Measurements from ENCODE around the gene S1PR3. TPM values are rescaled to one million over a fixed set of nuclear protein-coding genes. Genes with fewer than 3 reads are reported as not detected.

S1PR3 gene
- total and polyA plus RNA-seq, 2 donors (not counting 3 experiments of a cell fraction or from before 2014, with no cell fraction given) = 12.5 to 25.8 TPM

- dilution Hi-C loops (cut with MboI; ENCODE audit: extremely low pct_ligation_motif_present, low sequenced_read_pairs) = no loop called here
- H3K4me1 ChIP-seq (ENCODE audit: control insufficient read depth, extremely low read depth, insufficient read depth, low read length) = peaks cover 2% of the 10 kb centered on the region
- H3K27ac ChIP-seq (ENCODE audit: insufficient read depth, low read depth, low read length) = no peak overlapping the region
- TF ChIP-seq JUN (IDR thresholded peaks at IDR 0.05; ENCODE audit: borderline replicate concordance, insufficient read depth, insufficient read length, low read depth) (no peak), MAX (IDR thresholded peaks at IDR 0.05; ENCODE audit: insufficient read depth, insufficient read length) (no peak), MYC (IDR thresholded peaks at IDR 0.05; ENCODE audit: low read depth, low read length) (no peak), GATA2 (IDR thresholded peaks at IDR 0.05; ENCODE audit: insufficient read depth, insufficient read length, low read depth, low read length) (no peak), POLR2A (IDR thresholded peaks at IDR 0.05; ENCODE audit: low read depth, low read length) (no peak), CTCF (IDR thresholded peaks at IDR 0.05; ENCODE audit: extremely low read depth in 1 of 2, insufficient read depth in 1 of 2, low read depth in 1 of 2, low read length in 2 of 2) (no peak), EZH2 (IDR thresholded peaks at IDR 0.05; ENCODE audit: borderline replicate concordance, low read depth, low read length, severe bottlenecking) (no peak), POLR2AphosphoS5 (IDR thresholded peaks at IDR 0.05; ENCODE audit: insufficient read depth, low read depth, low read length) (no peak), FOS (IDR thresholded peaks at IDR 0.05; ENCODE audit: borderline replicate concordance, insufficient read depth, low read length) (no peak)
- H3K27me3 ChIP-seq (ENCODE audit: control insufficient read depth in 2 of 2, insufficient read depth in 2 of 2, low read length in 2 of 2) = peaks cover 0 to 2% of the 10 kb centered on the region in 2 experiments
- H3K36me3 ChIP-seq (ENCODE audit: control insufficient read depth in 2 of 2, extremely low read depth in 1 of 2, insufficient read depth in 2 of 2, low read length in 2 of 2) = no peaks in the 10 kb centered on the region
- H3K9me1 ChIP-seq (replicated peaks; ENCODE audit: control insufficient read depth, extremely low read depth, insufficient read depth, low read length) = no peaks in the 10 kb centered on the region
- no peaks in the 10 kb centered on the region for H3K79me2 ChIP-seq (ENCODE audit: control insufficient read depth, insufficient read depth, low read length)
- BruUV-seq (replicated peaks) = no TSS peak
- no peak overlapping the region for H2AFZ ChIP-seq (ENCODE audit: low read depth, low read length)
- no peaks in the 10 kb centered on the region for H4K20me1 ChIP-seq (replicated peaks; ENCODE audit: control insufficient read depth, extremely low read depth, insufficient read depth, low read length)
- DNase-seq (ENCODE audit: low read depth, low spot score) = no peak
- ChIA-PET POLR2A (no interaction called here), CTCF (no interaction called here)
- H3K4me3 ChIP-seq (replicated peaks in 1 of 3; ENCODE audit: insufficient read depth in 1 of 3, low read depth in 1 of 3, low read length in 3 of 3) = no peak overlapping the region
- intact Hi-C loops (cut with micrococcal nuclease) = no loop called here
- H3K9me3 ChIP-seq (replicated peaks; ENCODE audit: control insufficient read depth, insufficient read depth, low read length) = no peaks in the 10 kb centered on the region
- H3K4me2 ChIP-seq (ENCODE audit: insufficient read depth, low read length) = no peak overlapping the region
- no peak for FAIRE-seq
- H3K9ac ChIP-seq (replicated peaks; ENCODE audit: extremely low read depth, insufficient read depth, low read length) = no peak overlapping the region
These were observed 21.2 kb downstream of the S1PR3 start for GRCh38 chr9:89012294-89013042.

All from endothelial cell of umbilical vein (primary cell).